H9 (cell line): ENCODE measurements around the gene RNF126. TPM values are rescaled to one million over a fixed set of nuclear protein-coding genes. Genes with fewer than 3 reads are reported as not detected.

Experiments
- DNase-seq: peaks from one replicate; pipeline ENCODE4 v3.0.0-alpha.2; 2017
- H2AFZ ChIP-seq: one replicate; pipeline ENCODE4 v1.6.1; 2013; ENCODE audit warnings: mild to moderate bottlenecking, low read length, control low read depth, moderate library complexity
- H2AK5ac ChIP-seq: 2 replicates; pipeline ENCODE4 v1.6.1; 2013; ENCODE audit warnings: low read length, control low read depth, mixed read lengths; ENCODE audit not compliant: insufficient read length
- H2BK120ac ChIP-seq: one replicate; pipeline ENCODE4 v1.6.1; 2013; ENCODE audit warnings: low read depth, mild to moderate bottlenecking, low read length, control low read depth, inconsistent platforms; ENCODE audit not compliant: poor library complexity, severe bottlenecking
- H2BK12ac ChIP-seq: 2 replicates; pipeline ENCODE4 v1.6.1; 2013; ENCODE audit warnings: low read length, control low read depth, mixed read lengths, low read depth; ENCODE audit not compliant: insufficient read length
- H2BK15ac ChIP-seq: 2 replicates; pipeline ENCODE4 v1.6.1; 2013; ENCODE audit warnings: low read depth, low read length, control low read depth
- H2BK20ac ChIP-seq: one replicate; pipeline ENCODE4 v1.6.1; 2013; ENCODE audit warnings: low read depth, mild to moderate bottlenecking, low read length, control low read depth, inconsistent platforms; ENCODE audit not compliant: poor library complexity, severe bottlenecking
- H2BK5ac ChIP-seq: 2 replicates; pipeline ENCODE4 v1.6.1; 2013; ENCODE audit warnings: low read length, control low read depth, mixed read lengths; ENCODE audit not compliant: insufficient read length
- H3K14ac ChIP-seq: 2 replicates; pipeline ENCODE4 v1.6.1; 2013; ENCODE audit warnings: low read length, control low read depth; ENCODE audit not compliant: insufficient read depth
- H3K18ac ChIP-seq: 2 replicates; pipeline ENCODE4 v1.6.1; 2013; ENCODE audit warnings: low read depth, mild to moderate bottlenecking, mixed read lengths, low read length, control low read depth; ENCODE audit not compliant: insufficient read length
- H3K23ac ChIP-seq: 2 replicates; pipeline ENCODE4 v1.6.1; 2013; ENCODE audit warnings: low read length, control low read depth, mixed read lengths, low read depth; ENCODE audit not compliant: insufficient read length
- H3K23me2 ChIP-seq: 2 replicates; pipeline ENCODE4 v1.6.1; 2013; ENCODE audit warnings: low read depth, mild to moderate bottlenecking, mixed read lengths, low read length, control low read depth; ENCODE audit not compliant: insufficient read length, poor library complexity, severe bottlenecking
- H3K27ac ChIP-seq: 2 replicates; pipeline ENCODE4 v1.5.1; 2013; ENCODE audit warnings: low read length, control low read depth, mixed read lengths, low read depth; ENCODE audit not compliant: insufficient read length
- H3K27me3 ChIP-seq: 2 replicates; pipeline ENCODE4 v1.6.1; 2013; ENCODE audit warnings: low read length, control low read depth, inconsistent platforms; ENCODE audit not compliant: insufficient read depth
- H3K4ac ChIP-seq: 2 replicates; pipeline ENCODE4 v1.6.1; 2013; ENCODE audit warnings: low read depth, mild to moderate bottlenecking, control low read depth, inconsistent platforms, low read length, moderate library complexity
- H3K4me1 ChIP-seq: 2 replicates; pipeline ENCODE4 v1.6.1; 2013; ENCODE audit warnings: low read length, control low read depth, inconsistent platforms; ENCODE audit not compliant: insufficient read depth
- H3K4me2 ChIP-seq: 2 replicates; pipeline ENCODE4 v1.6.1; 2013; ENCODE audit warnings: low read length, control low read depth, mixed read lengths; ENCODE audit not compliant: insufficient read length, insufficient read depth
- H3K56ac ChIP-seq: 2 replicates; pipeline ENCODE4 v1.6.1; 2013; ENCODE audit warnings: low read depth, mild to moderate bottlenecking, mixed read lengths, low read length, control low read depth; ENCODE audit not compliant: insufficient read length
- H3K79me1 ChIP-seq: 2 replicates; pipeline ENCODE4 v1.6.1; 2013; ENCODE audit warnings: low read depth, mild to moderate bottlenecking, moderate library complexity, low read length, control low read depth, inconsistent platforms; ENCODE audit not compliant: insufficient read depth, poor library complexity, severe bottlenecking
- H3K79me2 ChIP-seq: 2 replicates; pipeline ENCODE4 v1.6.1; 2013; ENCODE audit warnings: low read length, control low read depth, inconsistent platforms; ENCODE audit not compliant: insufficient read depth
- H3K9ac ChIP-seq: 2 replicates; pipeline ENCODE4 v1.6.1; 2013; ENCODE audit warnings: low read length, control low read depth, mixed read lengths; ENCODE audit not compliant: insufficient read length; ENCODE audit errors: extremely low read depth
- H3K9me3 ChIP-seq: one replicate; pipeline ENCODE4 v1.6.1; 2013; ENCODE audit warnings: low read depth, low read length, inconsistent platforms; ENCODE audit not compliant: control insufficient read depth
- H3T11ph ChIP-seq: one replicate; pipeline ENCODE4 v1.6.1; 2013; ENCODE audit warnings: mild to moderate bottlenecking, low read length, control low read depth, inconsistent platforms
- H4K20me1 ChIP-seq: one replicate; pipeline ENCODE4 v1.6.1; 2013; ENCODE audit not compliant: control insufficient read depth, insufficient read length, insufficient read depth
- H4K5ac ChIP-seq: 2 replicates; pipeline ENCODE4 v1.6.1; 2013; ENCODE audit warnings: low read depth, mild to moderate bottlenecking, mixed read lengths, low read length, control low read depth; ENCODE audit not compliant: insufficient read length
- H4K8ac ChIP-seq: replicated peaks from 2 replicates; pipeline ENCODE4 v1.6.1; 2013; ENCODE audit warnings: low read length, control low read depth, mixed read lengths, low read depth; ENCODE audit not compliant: insufficient read length
- H4K91ac ChIP-seq: 2 replicates; pipeline ENCODE4 v1.6.1; 2013; ENCODE audit warnings: low read depth, mild to moderate bottlenecking, moderate library complexity, mixed read lengths, low read length, control low read depth; ENCODE audit not compliant: insufficient read length
- H3K27ac Mint-ChIP-seq, 3 experiments: 2 replicates in 2 of 3; 3 replicates in 1 of 3; pipeline ENCODE4 v1.8.0; 2020 to 2021; ENCODE audit warnings: mixed read lengths in 3 of 3, mild to moderate bottlenecking in 1 of 3, moderate library complexity in 1 of 3
- H3K27me3 Mint-ChIP-seq: 2 replicates; pipeline ENCODE4 v1.8.0; 2021; ENCODE audit warnings: low read depth, mild to moderate bottlenecking, moderate library complexity, mixed read lengths
- H3K36me3 Mint-ChIP-seq, 3 experiments: 2 replicates in 2 of 3; 3 replicates in 1 of 3; pipeline ENCODE4 v1.8.0; 2020 to 2021; ENCODE audit warnings: low read depth in 3 of 3, mixed read lengths in 3 of 3; ENCODE audit not compliant: insufficient read depth in 1 of 3
- H3K4me1 Mint-ChIP-seq, 2 experiments: 2 replicates each; pipeline ENCODE4 v1.8.0; 2020; ENCODE audit warnings: mixed read lengths in 2 of 2
- H3K4me3 Mint-ChIP-seq, 2 experiments: 2 replicates in 1 of 2; 3 replicates in 1 of 2; pipeline ENCODE4 v1.8.0; 2020 to 2021; ENCODE audit warnings: mild to moderate bottlenecking in 2 of 2, mixed read lengths in 2 of 2, moderate library complexity in 1 of 2
- H3K9me3 Mint-ChIP-seq, 2 experiments: 2 replicates in 1 of 2; 3 replicates in 1 of 2; pipeline ENCODE4 v1.8.0; 2020; ENCODE audit warnings: mild to moderate bottlenecking in 2 of 2, mixed read lengths in 2 of 2, moderate library complexity in 1 of 2
- CTCF ChIP-seq: fragments of 200-600 bp; sonication (generic); conservative IDR thresholded peaks from 3 replicates; pipeline ENCODE4 v1.8.0; 2021; ENCODE audit warnings: antibody characterized with exemption, mild to moderate bottlenecking
- WGBS: extraction: QIAGEN DNeasy Blood & Tissue Kit; methylation state at CpG from one replicate; pipeline ENCODE4 v1.1.7; 2013; ENCODE audit warnings: missing lambda C conversion rate, low lambda C conversion rate, mixed read lengths; ENCODE audit not compliant: insufficient read length; ENCODE audit errors: extremely low coverage; 5-methylcytosine and 5-hydroxymethylcytosine counted together
- total RNA-seq: library from RNA; stranded (reverse); gene quantifications from 2 replicates; pipeline ENCODE4 v1.2.1, GENCODE V29; 2021

RNF126 gene
- total RNA-seq, 1 experiment from 2014 or later = 81.9 TPM

DNA sequence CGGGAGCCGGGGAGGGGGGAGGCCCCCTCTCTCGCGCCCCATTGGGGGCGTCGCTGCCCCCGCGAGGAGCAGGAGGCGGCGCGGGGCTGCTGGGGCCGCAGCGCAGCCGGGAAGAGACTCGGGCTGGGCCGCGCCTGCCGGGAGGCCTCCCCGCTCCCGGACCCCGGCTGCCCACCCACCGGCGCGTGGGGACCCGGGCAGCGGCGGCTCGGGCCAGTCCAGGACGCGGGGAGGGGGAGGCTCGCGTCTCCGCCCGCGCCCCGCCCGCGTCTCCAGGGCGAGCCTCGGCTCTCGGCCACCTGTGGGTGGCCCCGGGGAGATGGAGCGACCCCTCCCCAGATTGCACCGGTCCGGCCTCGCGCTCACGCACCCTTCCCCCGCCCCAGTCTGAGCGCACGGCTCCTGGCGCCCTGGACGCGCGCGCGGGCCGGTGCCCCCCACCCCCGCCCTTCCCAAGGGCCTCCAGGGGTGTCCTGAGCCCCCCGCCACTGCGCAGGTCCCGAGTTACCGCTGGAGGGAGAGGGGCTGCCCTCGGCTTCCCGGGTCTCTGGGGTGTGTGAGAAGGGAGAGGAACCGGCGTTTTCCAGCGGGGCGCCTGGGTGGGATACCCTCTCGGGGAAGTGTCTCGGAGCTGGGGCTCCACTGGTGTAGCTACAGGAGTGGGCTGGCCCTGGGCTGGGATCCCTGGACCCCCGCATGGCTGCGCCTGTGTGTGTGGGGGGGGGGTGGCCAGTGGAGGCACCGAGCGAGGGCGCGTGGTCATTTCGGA is 46.4 kb upstream of the RNF126 start:
- no CpG with 5 or more reads among the region's 78 CpGs for WGBS
- H3K9ac ChIP-seq = no peak overlapping the region
- no peaks in the 10 kb centered on the region for H3K79me2 ChIP-seq
- no peak for DNase-seq
- H3K36me3 Mint-ChIP-seq = peaks cover 0 to 5% (median 3%) of the 10 kb centered on the region in 3 experiments; a peak in 3 of 7 replicates
- H3K4me1 ChIP-seq = no peaks in the 10 kb centered on the region; the same call in 1 of the 2 replicates
- no peak overlapping the region for H2BK15ac ChIP-seq
- H3K27ac ChIP-seq = no peak overlapping the region
- peak overlapping the region; percentile 54 to 74 for H3K4me3 Mint-ChIP-seq
- H2BK12ac ChIP-seq = no peak overlapping the region
- H4K91ac ChIP-seq = no peak overlapping the region
- no peak overlapping the region for H3K4ac ChIP-seq
- no peak overlapping the region for H3K56ac ChIP-seq
- no peak overlapping the region for H3K18ac ChIP-seq
- no peak overlapping the region for H2AK5ac ChIP-seq
- peaks cover 8 to 9% of the 10 kb centered on the region in 2 experiments for H3K9me3 Mint-ChIP-seq
- no peak overlapping the region for H2BK20ac ChIP-seq
- H3K9me3 ChIP-seq = no peaks in the 10 kb centered on the region
- no peak overlapping the region for H2BK5ac ChIP-seq
- no peaks in the 10 kb centered on the region for H3K79me1 ChIP-seq
- peaks cover 11% of the 10 kb centered on the region in 2 experiments for H3K4me1 Mint-ChIP-seq
- no peak overlapping the region for H3K14ac ChIP-seq
- H4K20me1 ChIP-seq = no peaks in the 10 kb centered on the region
- no peak overlapping the region for H3K27ac Mint-ChIP-seq
- H3K23ac ChIP-seq = no peak overlapping the region
- no peaks in the 10 kb centered on the region for H3K27me3 ChIP-seq
- H2BK120ac ChIP-seq = no peak overlapping the region
- TF ChIP-seq CTCF = no peak
- H4K5ac ChIP-seq = no peak overlapping the region
- peaks cover 8% of the 10 kb centered on the region for H3K23me2 ChIP-seq
- peaks cover 17% of the 10 kb centered on the region for H3K27me3 Mint-ChIP-seq
- H3T11ph ChIP-seq = no peak overlapping the region
- no peak overlapping the region for H4K8ac ChIP-seq
- H2AFZ ChIP-seq = no peak overlapping the region
- H3K4me2 ChIP-seq = peak overlapping the region; percentile 44
